H1 (cell line): ENCODE measurements around the gene PSMD13. TPM values are rescaled to one million over a fixed set of nuclear protein-coding genes. Genes with fewer than 3 reads are reported as not detected.
A peak's percentile ranks its signal among the peaks of the same experiment; 100 is the strongest.
"Not testable (repeated sequence)": the region's sequence is repeated elsewhere in the genome, so short reads cannot be mapped to it uniquely, and the experiment has no call there.

Experiments
- CTCF ChIA-PET: fragments of 300-600 bp; sonication (Branson Sonifier 250); formaldehyde crosslinking; loops from one replicate; lab custom pipeline; 2021; ENCODE audit not compliant: partially characterized antibody; lab: Charles Lee
- POLR2A ChIA-PET: fragments of 300-600 bp; sonication (Branson Sonifier 250); formaldehyde crosslinking; loops from one replicate; lab custom pipeline; 2021; ENCODE audit warnings: inconsistent platforms; ENCODE audit not compliant: partially characterized antibody; lab: Charles Lee
- DNase-seq, 2 experiments: peaks; one replicate each; pipeline versions ENCODE4 v3.0.0 to v3.0.0-alpha.2; 2010 to 2022; ENCODE audit warnings: low spot score in 2 of 2, low read depth in 1 of 2, mixed read lengths in 1 of 2
- FAIRE-seq: peaks from 2 replicates; lab custom pipeline; 2011; peaks lifted over from hg19 to GRCh38; lab: Jason Lieb, UNC
- H2AFZ ChIP-seq: 2 replicates; pipeline ENCODE4 v1.8.1; 2012; ENCODE audit warnings: low read length, inconsistent platforms
- H2AK5ac ChIP-seq: 2 replicates; pipeline ENCODE4 v1.6.1; 2013; ENCODE audit warnings: low read depth, low read length
- H2BK120ac ChIP-seq: replicated peaks from 2 replicates; pipeline ENCODE3; 2013; ENCODE audit warnings: low read depth, low read length, inconsistent platforms
- H2BK12ac ChIP-seq: 2 replicates; pipeline ENCODE4 v1.6.1; 2013; ENCODE audit warnings: low read depth, low read length
- H2BK15ac ChIP-seq: 2 replicates; pipeline ENCODE4 v1.6.1; 2013; ENCODE audit warnings: low read length
- H2BK20ac ChIP-seq: 2 replicates; pipeline ENCODE4 v1.6.1; 2013; ENCODE audit warnings: low read length
- H2BK5ac ChIP-seq: 2 replicates; pipeline ENCODE4 v1.6.1; 2013; ENCODE audit warnings: low read depth, low read length
- H3K14ac ChIP-seq: 2 replicates; pipeline ENCODE4 v1.6.1; 2013; ENCODE audit warnings: inconsistent platforms; ENCODE audit not compliant: insufficient read length
- H3K18ac ChIP-seq: 2 replicates; pipeline ENCODE4 v1.6.1; 2013; ENCODE audit warnings: low read length; ENCODE audit errors: extremely low read depth
- H3K23ac ChIP-seq: 2 replicates; pipeline ENCODE4 v1.6.1; 2013; ENCODE audit warnings: inconsistent platforms; ENCODE audit not compliant: insufficient read length
- H3K23me2 ChIP-seq: 2 replicates; pipeline ENCODE4 v1.6.1; 2013; ENCODE audit warnings: low read depth, low read length
- H3K27ac ChIP-seq: 2 replicates; pipeline ENCODE4 v1.6.1; 2011; ENCODE audit warnings: low read depth, low read length, inconsistent platforms
- H3K27me3 ChIP-seq, 4 experiments: replicated peaks in 1 of 4; 1 replicate in 1 of 4; 2 replicates in 3 of 4; pipeline versions ENCODE4 v1.6.1 to v1.8.1; 2011 to 2013; ENCODE audit warnings: low read length in 3 of 4, mild to moderate bottlenecking in 3 of 4, inconsistent platforms in 2 of 4, mixed read lengths in 2 of 4, moderate library complexity in 1 of 4; ENCODE audit not compliant: control insufficient read depth in 3 of 4, insufficient read depth in 3 of 4; ENCODE audit errors: extremely low read depth in 1 of 4
- H3K36me3 ChIP-seq, 4 experiments: 2 replicates each; pipeline versions ENCODE4 v1.6.1 to v1.8.1; 2011 to 2013; ENCODE audit warnings: mild to moderate bottlenecking in 4 of 4, low read length in 3 of 4, moderate library complexity in 2 of 4, control low read depth in 1 of 4, inconsistent platforms in 1 of 4; ENCODE audit not compliant: insufficient read depth in 4 of 4, control insufficient read depth in 2 of 4
- H3K4ac ChIP-seq: replicated peaks from 2 replicates; pipeline ENCODE3; 2013; ENCODE audit warnings: low read length, low read depth, mixed read lengths, inconsistent platforms; ENCODE audit not compliant: insufficient read length
- H3K4me1 ChIP-seq, 4 experiments: replicated peaks in 1 of 4; 1 replicate in 1 of 4; 2 replicates in 3 of 4; pipeline versions ENCODE4 v1.6.1 to v1.8.1; 2011 to 2013; ENCODE audit warnings: low read length in 3 of 4, inconsistent platforms in 2 of 4, mixed read lengths in 1 of 4; ENCODE audit not compliant: insufficient read depth in 4 of 4, control insufficient read depth in 3 of 4
- H3K4me2 ChIP-seq, 2 experiments: 2 replicates each; pipeline versions ENCODE4 v1.6.1 to v1.8.1; 2011 to 2013; ENCODE audit warnings: low read depth in 2 of 2, low read length in 2 of 2, control low read depth in 1 of 2, inconsistent platforms in 1 of 2, mild to moderate bottlenecking in 1 of 2; ENCODE audit not compliant: insufficient read depth in 1 of 2
- H3K4me3 ChIP-seq, 4 experiments: fragments of 200-600, 300-600 bp in 1 of 4; sonication (generic), shearing (Covaris generic), sonication (Bioruptor Twin) in 1 of 4; 2 replicates each; pipeline versions ENCODE4 v1.5.1 to v1.8.1; 2011 to 2016; ENCODE audit warnings: low read length in 4 of 4, low read depth in 3 of 4, control low read depth in 2 of 4, inconsistent platforms in 2 of 4, mild to moderate bottlenecking in 2 of 4, mixed read lengths in 1 of 4, moderate library complexity in 1 of 4; ENCODE audit not compliant: insufficient read depth in 2 of 4; ENCODE audit errors: extremely low read depth in 1 of 4
- H3K56ac ChIP-seq: replicated peaks from 2 replicates; pipeline ENCODE3; 2013; ENCODE audit warnings: low read depth, mild to moderate bottlenecking, mixed read lengths, low read length, inconsistent platforms; ENCODE audit not compliant: insufficient read length
- H3K79me1 ChIP-seq: 2 replicates; pipeline ENCODE4 v1.6.1; 2013; ENCODE audit warnings: low read depth, low read length, control low read depth
- H3K79me2 ChIP-seq, 2 experiments: 2 replicates each; pipeline versions ENCODE4 v1.6.1 to v1.8.1; 2012 to 2013; ENCODE audit warnings: low read length in 2 of 2, mild to moderate bottlenecking in 2 of 2, inconsistent platforms in 1 of 2; ENCODE audit not compliant: insufficient read depth in 2 of 2, control insufficient read depth in 1 of 2
- H3K9ac ChIP-seq, 4 experiments: replicated peaks in 1 of 4; 1 replicate in 1 of 4; 2 replicates in 3 of 4; pipeline versions ENCODE4 v1.6.1 to v1.8.1; 2011 to 2013; ENCODE audit warnings: low read depth in 3 of 4, low read length in 3 of 4, control low read depth in 2 of 4, mild to moderate bottlenecking in 2 of 4, moderate library complexity in 2 of 4, inconsistent platforms in 1 of 4; ENCODE audit errors: extremely low read depth in 1 of 4
- H3K9me3 ChIP-seq, 2 experiments: 2 replicates each; pipeline versions ENCODE4 v1.6.1 to v1.8.1; 2012 to 2013; ENCODE audit warnings: mild to moderate bottlenecking in 2 of 2, moderate library complexity in 2 of 2, control low read depth in 1 of 2, inconsistent platforms in 1 of 2, low read depth in 1 of 2, low read length in 1 of 2, mixed read lengths in 1 of 2; ENCODE audit not compliant: insufficient read depth in 2 of 2
- H4K20me1 ChIP-seq, 2 experiments: replicated peaks in 1 of 2; 2 replicates each; pipeline versions ENCODE3 to v1.8.1; 2011 to 2013; ENCODE audit warnings: inconsistent platforms in 2 of 2, low read length in 2 of 2, mild to moderate bottlenecking in 1 of 2; ENCODE audit not compliant: insufficient read depth in 2 of 2, control insufficient read depth in 1 of 2
- H4K5ac ChIP-seq: 2 replicates; pipeline ENCODE4 v1.6.1; 2013; ENCODE audit warnings: low read length, low read depth, mixed read lengths, inconsistent platforms; ENCODE audit not compliant: insufficient read length
- H4K8ac ChIP-seq: 2 replicates; pipeline ENCODE4 v1.8.0; 2013; ENCODE audit warnings: mild to moderate bottlenecking, moderate library complexity, low read length, inconsistent platforms; ENCODE audit not compliant: insufficient read depth; ENCODE audit errors: extremely low read depth
- H4K91ac ChIP-seq: replicated peaks from 2 replicates; pipeline ENCODE3; 2013; ENCODE audit warnings: low read length, mixed read lengths, inconsistent platforms; ENCODE audit not compliant: insufficient read length
- CTCF ChIP-seq, 3 experiments: IDR thresholded peaks; 1 replicate in 2 of 3; 2 replicates in 1 of 3; pipeline versions ENCODE4 v1.5.1 to v1.6.1; 2011; ENCODE audit warnings: low read length in 3 of 3, mild to moderate bottlenecking in 3 of 3, inconsistent platforms in 2 of 3, low read depth in 1 of 3, moderate library complexity in 1 of 3; ENCODE audit not compliant: insufficient read depth in 1 of 3; ENCODE audit errors: control extremely low read depth in 1 of 3
- RAD21 ChIP-seq, 2 experiments: IDR thresholded peaks in 1 of 2; conservative IDR thresholded peaks in 1 of 2; 2 replicates each; pipeline ENCODE4 v1.6.1; 2011; ENCODE audit warnings: low read depth in 2 of 2, low read length in 2 of 2, improper control_type of control experiment in 1 of 2, inconsistent platforms in 1 of 2, mild to moderate bottlenecking in 1 of 2, moderate library complexity in 1 of 2
- WGBS, 2 experiments: shearing (Covaris generic) in 1 of 2; methylation state at CpG; one replicate each; pipeline versions ENCODE4 v1.1.6 to v1.1.7; 2013 to 2015; ENCODE audit warnings: low lambda C conversion rate in 2 of 2, mixed read lengths in 2 of 2, inconsistent platforms in 1 of 2, low coverage in 1 of 2, missing lambda C conversion rate in 1 of 2; ENCODE audit not compliant: insufficient replicate concordance in 2 of 2, insufficient coverage in 1 of 2, insufficient read length in 1 of 2; ENCODE audit errors: extremely low coverage in 1 of 2, missing lambda C conversion rate in 1 of 2; 5-methylcytosine and 5-hydroxymethylcytosine counted together
- polyA plus RNA-seq, 7 experiments: library from polyadenylated mRNA; depleted of rRNA in 3 of 7; stranded (reverse) in 5 of 7; unstranded in 2 of 7; fragments of >200 nt in 5 of 7; fragments of 200-250 nt in 2 of 7; gene quantifications; 1 replicate in 5 of 7; 2 replicates in 1 of 7; 4 replicates in 1 of 7; pipeline versions ENCODE4 v1.2.1 to v1.2.3, GENCODE V29; 2011 to 2013; ENCODE audit warnings: missing spikeins in 2 of 7, mixed read lengths in 2 of 7
- total RNA-seq: library from RNA; stranded (reverse); fragmentation: NEBNext Ultra II Directional; extraction: Animal tissue kit (Norgen Biotek cat#: 25700); gene quantifications from 2 replicates; pipeline ENCODE4 v1.2.1, GENCODE V29; 2021

Gene PSMD13
- total and polyA plus RNA-seq, 2 of the 8 experiments (the other 6 are each of a cell fraction or from before 2014, with no cell fraction given), result 121 to 141 TPM

GRCh38 chr11:191490-192478 lies 45.0 kb upstream of the PSMD13 start:
- H3K9ac ChIP-seq, H3K4me2 ChIP-seq, H3K23me2 ChIP-seq, H4K91ac ChIP-seq, H3K36me3 ChIP-seq, H3K4ac ChIP-seq, H3K14ac ChIP-seq, H3K4me3 ChIP-seq, H2BK12ac ChIP-seq, H3K79me2 ChIP-seq, H2AK5ac ChIP-seq, H3K23ac ChIP-seq, H3K18ac ChIP-seq, H4K5ac ChIP-seq, H3K4me1 ChIP-seq, H2BK15ac ChIP-seq, H3K56ac ChIP-seq, H3K27me3 ChIP-seq, H4K20me1 ChIP-seq, H3K79me1 ChIP-seq, H4K8ac ChIP-seq, H2BK20ac ChIP-seq, H2BK5ac ChIP-seq, H2AFZ ChIP-seq, H2BK120ac ChIP-seq, POLR2A ChIA-PET, H3K27ac ChIP-seq: not testable (repeated sequence)
- CTCF ChIA-PET, result interaction anchor here (1.2 kb wide), 1 partner anchor 11 kb away, joined by 3 read pairs; no protein-coding TSS in a partner anchor
- peaks cover 9 to 15% of the 10 kb centered on the region in 2 experiments for H3K9me3 ChIP-seq
- DNase-seq (peak in 1 of 2 experiments; percentile 59), FAIRE-seq (peak; percentile 48)
- TF ChIP-seq CTCF (IDR thresholded peaks at IDR 0.05; ENCODE audit: control extremely low read depth in 1 of 3, insufficient read depth in 1 of 3, low read depth in 1 of 3, low read length in 3 of 3), result peak in 2 of 3 experiments; percentile 6 to 19; a peak in 2 of 4 replicates
- 0 out of 4 replicates have a peak, but pooled peaks have one; percentile 4 to 6 for TF ChIP-seq RAD21 (IDR thresholded peaks at IDR 0.05 in 1 of 2, conservative IDR thresholded peaks at IDR 0.05 in 1 of 2; ENCODE audit: low read depth in 2 of 2, low read length in 2 of 2)
- WGBS, 2 experiments, result 72 to 100% methylated on average over 1 to 4 of the region's 8 CpGs
